Stimulated activated CD4-positive, alpha-beta T cell treated with anti-CD3 and anti-CD28 coated beads, TNF-alpha, amount 100 ng/mL, for 24 hours (primary cell): ENCODE results near the gene TMA7B.

ENCODE experiments used
- DNase-seq, 3 experiments: peaks; one replicate each; pipeline ENCODE4 v3.0.0-alpha.2; 2020; ENCODE audit warnings: low read depth in 3 of 3

The TMA7B gene

GRCh38 chr22:39952347-39952746 is 7.8 kb upstream of the TMA7B start:
- DNase-seq, result no peak

- DNase-seq, result no peak
Measured at GRCh38 chr22:39953101-39953500, 7.1 kb upstream of the TMA7B start.

GRCh38 chr22:39954584-39955055 is 5.6 kb upstream of the TMA7B start:
- DNase-seq, result no peak

GRCh38 chr22:39955675-39956074 is 4.5 kb upstream of the TMA7B start:
- DNase-seq, result no peak

- DNase-seq, result no peak
Measured at GRCh38 chr22:39956932-39957664, 3.1 kb upstream of the TMA7B start.

- no peak for DNase-seq
Measured at GRCh38 chr22:39958009-39958711, 2.0 kb upstream of the TMA7B start.

GRCh38 chr22:39958949-39959639 is 1.1 kb upstream of the TMA7B start:
- DNase-seq, result no peak

GRCh38 chr22:39960791-39961746 is 872 bp downstream of the TMA7B start:
- DNase-seq, result peak in 2 of 3 experiments; percentile 55 to 72

- no peak for DNase-seq
Measured at GRCh38 chr22:39962071-39962470, 1.9 kb downstream of the TMA7B start.

GRCh38 chr22:39965748-39966147 is 5.6 kb downstream of the TMA7B start:
- no peak for DNase-seq

GRCh38 chr22:39966470-39966869 is 6.3 kb downstream of the TMA7B start:
- DNase-seq, result no peak

GRCh38 chr22:39967103-39967829 is 7.1 kb downstream of the TMA7B start:
- DNase-seq, result no peak

- no peak for DNase-seq
Measured at GRCh38 chr22:39967996-39968972, 8.1 kb downstream of the TMA7B start.

GRCh38 chr22:39970742-39971141 is 10.5 kb downstream of the TMA7B start:
- no peak for DNase-seq

- DNase-seq, result no peak
Measured at GRCh38 chr22:39972641-39973040, 12.4 kb downstream of the TMA7B start.

- no peak for DNase-seq
Measured at GRCh38 chr22:39973656-39974055, 13.5 kb downstream of the TMA7B start.

- no peak for DNase-seq
Measured at GRCh38 chr22:39974065-39974464, 13.9 kb downstream of the TMA7B start.

- no peak for DNase-seq
Measured at GRCh38 chr22:39979048-39979447, 18.9 kb downstream of the TMA7B start.

- DNase-seq, result no peak
Measured at GRCh38 chr22:39979458-39979857, 19.3 kb downstream of the TMA7B start.

GRCh38 chr22:39980596-39980995 is 20.4 kb downstream of the TMA7B start:
- DNase-seq, result no peak
